Activated naive CD4-positive, alpha-beta T cell treated with anti-CD3 and anti-CD28 coated beads, Interleukin-2, amount 50 U/mL, for 72 hours (primary cell): ENCODE data around the gene ASTN2. TPM values are rescaled to one million over a fixed set of nuclear protein-coding genes. Genes with fewer than 3 reads are reported as not detected.

Experiments used
- ATAC-seq, 2 donors: fragments of 150-1000 bp; cut with Tn5 transposase; 2 replicates each; pipeline ENCODE4 v1.10.0; 2021; ENCODE audit warnings: mild to moderate bottlenecking in 2 of 2, moderate library complexity in 2 of 2
- DNase-seq, 2 donors: peaks; one replicate each; pipeline ENCODE4 v3.0.0; 2021 to 2022; ENCODE audit warnings: low spot score in 2 of 2
- H3K27ac Mint-ChIP-seq, 2 donors: one replicate each; pipeline ENCODE4 v1.8.0; 2022; ENCODE audit warnings: mild to moderate bottlenecking in 2 of 2, mixed read lengths in 2 of 2
- H3K36me3 Mint-ChIP-seq, 2 donors: one replicate each; pipeline ENCODE4 v1.8.0; 2022; ENCODE audit warnings: mixed read lengths in 2 of 2
- H3K9me3 Mint-ChIP-seq, 2 donors: one replicate each; pipeline ENCODE4 v1.8.0; 2022; ENCODE audit warnings: mixed read lengths in 2 of 2
- total RNA-seq, 2 donors: library from RNA; stranded (reverse); gene quantifications; one replicate each; pipeline ENCODE4 v1.2.3, GENCODE V29; 2022

Gene ASTN2
- total RNA-seq, 2 donors from 2014 or later = 4.5 to 5.4 TPM

DNA sequence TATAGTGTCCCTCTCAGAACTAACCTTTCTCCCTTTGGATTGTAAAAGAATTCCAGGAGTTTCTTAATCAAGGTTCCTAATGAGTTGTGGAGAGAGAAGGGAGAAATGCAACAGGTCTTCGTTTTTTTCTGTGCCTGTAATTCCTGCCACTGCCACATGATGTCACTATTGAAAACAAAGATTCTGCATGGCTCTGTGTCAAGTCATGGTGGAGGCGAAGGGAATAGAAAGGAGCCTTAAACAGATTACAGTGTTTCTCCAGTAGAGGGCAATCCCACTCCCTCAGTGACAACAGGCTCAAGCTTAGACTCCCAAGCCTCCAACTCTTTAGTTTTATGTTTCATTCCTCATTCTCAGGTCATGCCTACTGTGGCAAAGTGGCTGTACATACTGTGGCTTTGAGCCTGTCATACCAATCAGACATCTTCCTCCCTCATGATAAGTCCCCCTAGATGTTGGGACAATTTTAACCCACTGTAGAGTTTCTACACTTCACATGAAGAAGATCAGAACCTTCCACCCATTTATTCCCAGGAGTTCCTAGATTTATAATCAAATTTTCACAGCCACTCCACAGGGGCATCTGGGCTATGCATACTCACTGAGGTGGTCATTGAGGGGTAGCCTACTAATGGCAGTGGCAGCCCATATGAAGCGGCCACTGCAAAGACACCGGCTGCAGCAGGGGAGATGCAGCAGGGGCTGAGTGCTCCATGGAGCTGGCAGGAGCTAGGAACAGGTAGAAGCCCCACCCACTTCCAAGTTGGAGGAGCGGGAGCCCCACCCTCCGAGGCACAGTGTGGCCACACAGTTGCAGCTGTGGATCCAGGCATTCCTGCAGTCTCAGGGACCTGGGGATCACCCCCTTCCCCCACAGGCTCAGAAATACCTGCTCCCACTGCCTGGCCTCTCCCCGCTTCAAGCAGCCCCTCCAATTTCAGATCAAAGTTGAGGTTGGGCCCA is 825.2 kb downstream of the ASTN2 start:
- no peak overlapping the region for H3K27ac Mint-ChIP-seq
- H3K36me3 Mint-ChIP-seq = peaks cover 15 to 20% of the 10 kb centered on the region in 2 donors
- ATAC-seq (peak; percentile 68 to 89), DNase-seq (peak in 1 of 2 donors; percentile 41)
- H3K9me3 Mint-ChIP-seq = peaks cover 6 to 11% of the 10 kb centered on the region in 2 donors

- Mint-ChIP-seq H3K36me3 (peaks cover 15 to 16% of the 10 kb centered on the region in 2 donors), H3K27ac (no peak overlapping the region), H3K9me3 (peaks cover 6 to 11% of the 10 kb centered on the region in 2 donors)
- DNase-seq = no peak
- ATAC-seq = no peak
Measured at GRCh38 chr9:116587919-116588318, 826.9 kb downstream of the ASTN2 start.

GRCh38 chr9:116585896-116586295 is 829.0 kb downstream of the ASTN2 start:
- Mint-ChIP-seq H3K27ac (no peak overlapping the region), H3K9me3 (peaks cover 6 to 11% of the 10 kb centered on the region in 2 donors), H3K36me3 (peaks cover 15 to 16% of the 10 kb centered on the region in 2 donors)
- DNase-seq = no peak
- no peak for ATAC-seq

DNA sequence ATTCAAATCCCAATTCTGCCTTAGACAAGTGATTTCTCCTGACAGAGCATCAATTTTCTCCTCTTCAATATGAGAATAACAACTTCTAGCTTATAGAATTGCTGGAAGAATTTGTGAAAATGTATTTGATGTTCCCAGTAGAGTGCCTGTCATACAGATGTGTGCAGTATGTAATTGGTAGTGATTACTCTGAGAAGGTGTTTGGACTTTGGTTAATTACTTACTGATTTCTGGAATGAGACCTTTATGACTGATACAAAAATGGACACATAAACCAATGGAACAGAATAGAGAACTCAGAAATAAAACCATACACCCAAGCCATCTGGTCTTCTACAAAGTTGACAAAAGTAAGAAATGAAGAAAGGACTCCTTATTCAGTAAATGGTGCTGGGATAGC is 829.7 kb downstream of the ASTN2 start:
- no peak for ATAC-seq
- Mint-ChIP-seq H3K27ac (no peak overlapping the region), H3K36me3 (peaks cover 15 to 16% of the 10 kb centered on the region in 2 donors), H3K9me3 (peaks cover 6 to 11% of the 10 kb centered on the region in 2 donors)
- DNase-seq = no peak

- no peak for ATAC-seq
- Mint-ChIP-seq H3K9me3 (no peaks in the 10 kb centered on the region), H3K27ac (no peak overlapping the region), H3K36me3 (peaks cover 0 to 7% of the 10 kb centered on the region in 2 donors)
- DNase-seq = no peak
Measured at GRCh38 chr9:116580853-116581252, 834.0 kb downstream of the ASTN2 start.

- Mint-ChIP-seq H3K9me3 (no peaks in the 10 kb centered on the region), H3K27ac (no peak overlapping the region), H3K36me3 (peaks cover 0 to 7% of the 10 kb centered on the region in 2 donors)
- ATAC-seq (no peak), DNase-seq (no peak)
Measured at GRCh38 chr9:116576386-116576785, 838.5 kb downstream of the ASTN2 start.

DNA sequence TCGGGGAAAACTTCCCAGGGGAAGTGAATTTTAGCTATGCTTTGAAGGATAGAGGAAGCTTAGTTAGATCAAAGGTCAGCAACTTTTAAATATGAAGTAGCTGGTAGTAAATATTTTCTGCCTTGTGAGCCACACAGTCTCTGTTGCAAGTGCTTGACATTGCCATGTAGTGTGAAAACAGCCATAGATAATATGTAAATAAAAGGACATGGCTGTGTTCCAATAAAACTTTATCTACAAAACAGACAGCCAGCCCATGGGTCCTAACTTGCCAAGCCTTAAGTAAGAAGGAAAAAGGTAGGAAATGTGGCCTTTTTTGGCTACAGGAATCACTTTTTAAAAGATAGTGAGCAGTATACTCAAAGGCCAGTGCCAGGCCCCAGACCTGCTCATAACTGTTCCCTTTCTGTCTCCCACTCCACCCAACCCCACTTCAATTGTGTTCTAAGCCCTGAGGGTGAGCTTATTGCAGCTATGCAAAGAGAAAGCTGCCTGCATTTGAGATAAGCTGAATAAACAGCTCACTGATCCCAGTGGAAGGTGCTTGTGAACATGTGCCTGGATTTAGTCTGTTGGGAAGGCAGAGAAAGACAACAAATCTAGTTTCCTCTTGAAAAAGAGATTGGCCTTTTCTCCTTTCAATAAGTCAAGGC is 840.7 kb downstream of the ASTN2 start:
- Mint-ChIP-seq H3K27ac (no peak overlapping the region), H3K36me3 (peaks cover 0 to 7% of the 10 kb centered on the region in 2 donors), H3K9me3 (no peaks in the 10 kb centered on the region)
- no peak for DNase-seq
- no peak for ATAC-seq

DNA sequence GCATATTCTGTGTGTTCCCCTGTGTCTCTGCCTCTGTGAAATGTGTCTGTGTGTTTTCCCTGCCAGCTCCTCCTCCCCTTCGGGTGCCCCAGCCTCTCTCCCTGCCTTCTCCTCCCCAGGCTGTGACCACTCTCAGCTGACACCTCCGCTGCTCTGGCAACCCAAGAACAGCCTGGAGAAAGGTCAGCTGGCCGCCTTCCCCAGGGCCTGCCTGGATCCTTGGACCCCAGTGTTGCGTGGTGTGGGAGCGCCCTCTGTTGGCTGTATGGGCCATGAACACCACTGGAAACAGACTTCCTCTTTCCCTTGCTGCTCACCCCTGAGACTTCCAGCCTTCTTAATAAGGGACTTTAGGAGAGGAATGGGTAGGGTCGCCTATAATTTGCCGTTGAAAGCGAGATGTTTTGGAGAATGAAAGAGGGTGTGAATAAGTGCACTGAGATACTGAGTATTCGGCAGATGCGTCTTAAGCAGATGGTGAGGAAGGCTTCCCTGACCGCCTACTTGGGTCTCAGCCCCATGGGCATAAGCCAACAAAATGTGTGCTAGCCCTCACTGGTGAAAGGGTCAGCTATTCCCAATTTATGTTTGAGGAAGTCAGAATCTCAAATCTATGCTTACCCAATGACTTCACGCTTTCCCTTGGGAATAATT is 842.6 kb downstream of the ASTN2 start:
- ATAC-seq (peak in 1 of 2 donors; percentile 66), DNase-seq (peak in 1 of 2 donors; percentile 42)
- Mint-ChIP-seq H3K9me3 (no peaks in the 10 kb centered on the region), H3K36me3 (peaks cover 0 to 7% of the 10 kb centered on the region in 2 donors), H3K27ac (no peak overlapping the region)

GRCh38 chr9:116569111-116569510 is 845.7 kb downstream of the ASTN2 start:
- Mint-ChIP-seq H3K36me3 (no peaks in the 10 kb centered on the region), H3K9me3 (peaks cover 0 to 3% of the 10 kb centered on the region in 2 donors), H3K27ac (no peak overlapping the region)
- ATAC-seq (no peak), DNase-seq (no peak)

DNA sequence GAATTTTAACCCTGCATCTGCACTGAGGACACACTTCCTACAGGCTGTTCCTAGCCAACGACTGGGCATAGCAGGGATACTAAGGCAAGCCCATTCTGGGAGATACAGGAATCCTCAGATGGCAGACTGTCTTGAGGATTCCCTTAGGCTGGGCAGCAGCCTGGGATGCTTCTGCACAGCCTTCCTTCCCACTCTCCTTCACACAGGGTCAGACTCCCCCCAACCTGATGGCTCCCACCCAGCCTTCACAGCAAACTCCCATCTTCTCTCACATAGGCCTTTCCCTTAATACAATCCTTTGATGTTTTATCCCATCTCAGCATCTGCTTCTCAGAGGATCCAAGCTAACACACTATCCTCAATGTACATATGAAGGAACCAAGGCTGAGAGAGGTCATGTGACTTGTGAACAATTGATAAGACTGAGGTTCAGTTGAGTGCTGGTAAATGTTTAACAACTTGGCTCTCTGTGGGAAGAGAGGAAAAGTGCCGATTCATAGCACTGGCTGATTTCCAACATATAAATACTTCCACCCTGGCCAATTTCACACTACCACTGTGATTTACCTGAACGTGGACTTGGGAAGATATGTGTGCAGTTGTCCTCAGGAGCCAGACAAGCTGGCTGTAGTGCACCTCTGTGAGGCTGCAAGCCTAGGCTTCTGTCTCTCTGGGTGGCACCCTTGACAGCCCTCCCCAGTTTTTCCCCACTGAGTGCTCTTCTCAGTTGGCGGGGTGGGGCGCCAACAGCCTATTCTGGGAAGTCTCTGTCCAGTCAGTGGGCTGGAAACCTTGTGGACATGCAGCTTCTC is 848.0 kb downstream of the ASTN2 start:
- ATAC-seq (no peak), DNase-seq (no peak)
- Mint-ChIP-seq H3K9me3 (peaks cover 0 to 3% of the 10 kb centered on the region in 2 donors), H3K36me3 (no peaks in the 10 kb centered on the region), H3K27ac (peak overlapping the region in 1 of 2 donors; percentile 29)

DNA sequence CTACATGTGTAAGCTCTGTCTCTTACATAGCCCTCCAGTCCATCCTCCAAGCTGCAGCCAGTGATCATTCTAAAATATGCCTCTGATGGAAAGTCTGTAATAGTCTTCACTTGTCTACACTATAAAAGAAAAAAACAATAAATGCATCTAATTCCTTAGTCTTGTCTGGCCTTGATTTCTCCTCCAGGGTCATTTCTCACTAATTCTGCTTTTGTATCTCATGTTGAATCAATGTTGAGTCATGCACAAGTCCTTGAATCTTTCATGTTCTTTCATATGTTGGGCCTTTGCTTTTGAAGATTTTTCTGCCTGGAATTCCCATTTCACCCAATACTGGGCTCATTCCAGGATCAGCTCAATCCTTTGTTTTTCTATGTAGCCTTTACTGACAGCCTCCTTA is 848.9 kb downstream of the ASTN2 start:
- ATAC-seq (no peak), DNase-seq (no peak)
- Mint-ChIP-seq H3K36me3 (no peaks in the 10 kb centered on the region), H3K9me3 (peaks cover 0 to 3% of the 10 kb centered on the region in 2 donors), H3K27ac (no peak overlapping the region)

DNA sequence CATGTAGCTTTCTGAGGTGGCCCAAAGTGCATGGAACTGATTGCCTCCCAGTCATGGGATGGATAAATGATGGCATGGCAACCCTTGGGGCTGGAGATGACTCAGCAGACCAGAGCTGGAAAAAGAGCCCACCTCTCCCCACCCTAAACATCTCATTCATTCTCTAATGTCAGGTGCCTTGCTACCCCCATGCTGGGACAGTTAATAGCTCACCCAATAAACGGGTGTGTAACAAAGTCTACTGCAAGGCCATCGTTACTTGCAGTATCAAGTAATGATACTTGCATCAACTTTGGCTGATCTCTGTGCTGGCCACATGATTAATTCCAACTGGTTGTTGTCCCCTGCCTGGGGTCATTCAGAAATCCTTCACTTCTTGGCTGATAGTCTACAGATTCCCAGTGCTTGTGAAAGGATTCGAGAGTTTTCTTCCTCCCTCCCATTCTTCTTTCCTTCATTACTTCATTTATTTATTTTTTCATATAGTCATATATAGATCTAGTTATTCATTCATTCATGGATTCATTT is 850.5 kb downstream of the ASTN2 start:
- H3K9me3 Mint-ChIP-seq = peaks cover 0 to 3% of the 10 kb centered on the region in 2 donors
- DNase-seq (no peak), ATAC-seq (no peak)
- no peaks in the 10 kb centered on the region for H3K36me3 Mint-ChIP-seq
- no peak overlapping the region for H3K27ac Mint-ChIP-seq

GRCh38 chr9:116558818-116559540 is 855.9 kb downstream of the ASTN2 start:
- no peaks in the 10 kb centered on the region for H3K9me3 Mint-ChIP-seq
- DNase-seq = no peak
- no peak for ATAC-seq
- peaks cover 0 to 6% of the 10 kb centered on the region in 2 donors for H3K36me3 Mint-ChIP-seq
- H3K27ac Mint-ChIP-seq = no peak overlapping the region

- no peak for DNase-seq
- ATAC-seq = no peak
- no peak overlapping the region for H3K27ac Mint-ChIP-seq
- peaks cover 0 to 6% of the 10 kb centered on the region in 2 donors for H3K36me3 Mint-ChIP-seq
- no peaks in the 10 kb centered on the region for H3K9me3 Mint-ChIP-seq
Measured at GRCh38 chr9:116558035-116558434, 856.8 kb downstream of the ASTN2 start.

DNA sequence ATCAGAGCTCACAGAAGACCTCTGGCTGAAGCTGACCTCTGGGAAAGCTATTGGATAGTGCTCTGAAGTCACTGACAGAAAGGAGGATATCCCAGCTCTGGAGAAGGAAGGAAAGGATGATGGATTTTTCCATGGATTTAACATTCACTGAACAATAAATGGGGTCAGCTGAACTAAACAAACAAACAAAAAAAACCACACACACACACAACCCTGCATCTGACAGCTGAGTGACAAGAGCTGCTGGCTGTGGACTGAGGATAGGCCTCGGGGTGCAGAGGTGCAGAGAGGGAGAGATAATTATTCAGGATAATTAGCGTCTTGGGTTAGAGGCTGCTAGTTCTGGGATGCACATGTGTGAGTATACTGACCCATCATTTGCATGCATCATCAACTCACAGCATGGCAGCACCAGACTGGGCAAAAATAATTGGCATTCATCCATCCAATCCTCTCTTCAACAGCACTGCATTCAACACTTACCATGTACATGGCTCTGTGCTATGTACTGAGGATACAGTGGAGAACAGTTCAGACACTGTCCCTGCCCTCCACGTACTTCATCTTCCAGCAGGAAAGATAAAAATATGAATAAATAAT is 859.2 kb downstream of the ASTN2 start:
- DNase-seq = no peak
- Mint-ChIP-seq H3K27ac (no peak overlapping the region), H3K36me3 (peaks cover 0 to 6% of the 10 kb centered on the region in 2 donors), H3K9me3 (no peaks in the 10 kb centered on the region)
- ATAC-seq = no peak
